Activated CD4-positive, alpha-beta memory T cell treated with anti-CD3 and anti-CD28 coated beads for 36 hours (primary cell): ENCODE measurements around the gene BPIFB4. TPM values are rescaled to one million over a fixed set of nuclear protein-coding genes. Genes with fewer than 3 reads are reported as not detected.

Experiments
- CTCF ChIA-PET: fragments of 350-600 bp; sonication (Branson Sonifier 250); formaldehyde crosslinking; loops from one replicate; lab custom pipeline; 2021; ENCODE audit warnings: antibody characterized with exemption, inconsistent platforms; lab: Charles Lee
- POLR2A ChIA-PET: fragments of 350-600 bp; sonication (Branson Sonifier 250); formaldehyde crosslinking; loops from one replicate; lab custom pipeline; 2021; ENCODE audit warnings: antibody characterized with exemption; lab: Charles Lee
- DNase-seq: peaks from one replicate; pipeline ENCODE4 v3.0.0-alpha.2; 2020
- H3K27ac Mint-ChIP-seq: one replicate; pipeline ENCODE4 v1.8.0; 2021; ENCODE audit warnings: mixed read lengths
- H3K27me3 Mint-ChIP-seq: one replicate; pipeline ENCODE4 v1.8.0; 2021; ENCODE audit warnings: mixed read lengths
- H3K36me3 Mint-ChIP-seq: one replicate; pipeline ENCODE4 v1.8.0; 2021; ENCODE audit warnings: mixed read lengths
- H3K4me1 Mint-ChIP-seq: one replicate; pipeline ENCODE4 v1.8.0; 2021; ENCODE audit warnings: low read depth, mixed read lengths
- H3K4me3 Mint-ChIP-seq: one replicate; pipeline ENCODE4 v1.8.0; 2021; ENCODE audit warnings: mild to moderate bottlenecking, mixed read lengths
- H3K9me3 Mint-ChIP-seq: one replicate; pipeline ENCODE4 v1.8.0; 2021; ENCODE audit warnings: mixed read lengths
- intact Hi-C: fragments of 100-400 bp; cut with micrococcal nuclease; formaldehyde crosslinking; loops from one replicate; pipeline ENCODE4 v1.15.1; 2023
- total RNA-seq, 2 experiments: library from RNA; stranded (reverse); gene quantifications; one replicate each; pipeline ENCODE4 v1.2.3, GENCODE V29; 2021

The BPIFB4 gene
- total RNA-seq, 2 experiments from 2014 or later, result not detected

GRCh38 chr20:33063271-33063670, 16.2 kb upstream of the BPIFB4 start:
- CTCF ChIA-PET, result no interaction called here

GRCh38 chr20:33064572-33065287, 14.7 kb upstream of the BPIFB4 start:
- Mint-ChIP-seq H3K9me3 (no peaks in the 10 kb centered on the region), H3K27ac (no peak overlapping the region), H3K4me1 (peaks cover 5% of the 10 kb centered on the region), H3K4me3 (no peak overlapping the region), H3K27me3 (no peaks in the 10 kb centered on the region), H3K36me3 (no peaks in the 10 kb centered on the region)
- ChIA-PET POLR2A (no interaction called here), CTCF (no interaction called here)
- no peak for DNase-seq
- intact Hi-C loops, result no loop called here

More at GRCh38 chr20:33063271-33063670, 16.2 kb upstream of the BPIFB4 start:
- no peak overlapping the region for H3K4me3 Mint-ChIP-seq
- intact Hi-C loops, result no loop called here
- POLR2A ChIA-PET, result no interaction called here
- no peaks in the 10 kb centered on the region for H3K9me3 Mint-ChIP-seq
- H3K36me3 Mint-ChIP-seq, result no peaks in the 10 kb centered on the region
- H3K4me1 Mint-ChIP-seq, result peaks cover 5% of the 10 kb centered on the region
- no peak overlapping the region for H3K27ac Mint-ChIP-seq
- no peak for DNase-seq
- H3K27me3 Mint-ChIP-seq, result no peaks in the 10 kb centered on the region

GRCh38 chr20:33065785-33066184, 13.7 kb upstream of the BPIFB4 start:
- H3K36me3 Mint-ChIP-seq, result no peaks in the 10 kb centered on the region
- no peaks in the 10 kb centered on the region for H3K9me3 Mint-ChIP-seq
- ChIA-PET CTCF (no interaction called here), POLR2A (no interaction called here)
- intact Hi-C loops, result no loop called here
- no peaks in the 10 kb centered on the region for H3K27me3 Mint-ChIP-seq
- H3K4me1 Mint-ChIP-seq, result peaks cover 5% of the 10 kb centered on the region
- DNase-seq, result no peak
- no peak overlapping the region for H3K4me3 Mint-ChIP-seq
- no peak overlapping the region for H3K27ac Mint-ChIP-seq

GRCh38 chr20:33067806-33068205, 11.6 kb upstream of the BPIFB4 start:
- Mint-ChIP-seq H3K27ac (no peak overlapping the region), H3K27me3 (no peaks in the 10 kb centered on the region), H3K9me3 (no peaks in the 10 kb centered on the region), H3K36me3 (no peaks in the 10 kb centered on the region), H3K4me3 (no peak overlapping the region), H3K4me1 (peaks cover 5% of the 10 kb centered on the region)
- no peak for DNase-seq
- intact Hi-C loops, result no loop called here
- ChIA-PET POLR2A (no interaction called here), CTCF (no interaction called here)

- intact Hi-C loops, result no loop called here
- CTCF ChIA-PET, result interaction anchor here (1.2 kb wide), 1 partner anchor 64 kb away, joined by 3 read pairs; the partner anchor contains the start of gene SUN5
- no peak for DNase-seq
- Mint-ChIP-seq H3K4me3 (no peak overlapping the region), H3K9me3 (no peaks in the 10 kb centered on the region), H3K4me1 (peaks cover 5% of the 10 kb centered on the region), H3K27ac (no peak overlapping the region), H3K27me3 (no peaks in the 10 kb centered on the region), H3K36me3 (no peaks in the 10 kb centered on the region)
- POLR2A ChIA-PET, result no interaction called here
These were observed 11.0 kb upstream of the BPIFB4 start for GRCh38 chr20:33068251-33068939.

GRCh38 chr20:33069673-33070072, 9.8 kb upstream of the BPIFB4 start:
- no peaks in the 10 kb centered on the region for H3K36me3 Mint-ChIP-seq
- DNase-seq, result no peak
- H3K27ac Mint-ChIP-seq, result no peak overlapping the region
- peaks cover 5% of the 10 kb centered on the region for H3K4me1 Mint-ChIP-seq
- ChIA-PET CTCF (interaction anchor here (1.2 kb wide), 1 partner anchor 65 kb away, joined by 3 read pairs; the partner anchor contains the start of gene SUN5), POLR2A (no interaction called here)
- no peak overlapping the region for H3K4me3 Mint-ChIP-seq
- H3K27me3 Mint-ChIP-seq, result no peaks in the 10 kb centered on the region
- no peaks in the 10 kb centered on the region for H3K9me3 Mint-ChIP-seq
- intact Hi-C loops, result no loop called here

- ChIA-PET CTCF (no interaction called here), POLR2A (no interaction called here)
- Mint-ChIP-seq H3K27me3 (no peaks in the 10 kb centered on the region), H3K4me1 (peaks cover 5% of the 10 kb centered on the region), H3K9me3 (no peaks in the 10 kb centered on the region), H3K27ac (no peak overlapping the region), H3K4me3 (no peak overlapping the region), H3K36me3 (no peaks in the 10 kb centered on the region)
- intact Hi-C loops, result no loop called here
- no peak for DNase-seq
These were observed 9.1 kb upstream of the BPIFB4 start for GRCh38 chr20:33070111-33071053.

- ChIA-PET POLR2A (no interaction called here), CTCF (interaction anchor here (1.3 kb wide), 1 partner anchor 25 kb away, joined by 3 read pairs; no protein-coding TSS in a partner anchor)
- H3K27me3 Mint-ChIP-seq, result no peaks in the 10 kb centered on the region
- H3K9me3 Mint-ChIP-seq, result no peaks in the 10 kb centered on the region
- H3K4me3 Mint-ChIP-seq, result no peak overlapping the region
- no peaks in the 10 kb centered on the region for H3K36me3 Mint-ChIP-seq
- H3K27ac Mint-ChIP-seq, result no peak overlapping the region
- peaks cover 5% of the 10 kb centered on the region for H3K4me1 Mint-ChIP-seq
- DNase-seq, result no peak
- intact Hi-C loops, result no loop called here
These were observed 8.2 kb upstream of the BPIFB4 start for GRCh38 chr20:33071198-33071597.

GRCh38 chr20:33072362-33072761, 7.1 kb upstream of the BPIFB4 start:
- no peaks in the 10 kb centered on the region for H3K27me3 Mint-ChIP-seq
- CTCF ChIA-PET, result interaction anchor here (1.3 kb wide), 1 partner anchor 24 kb away, joined by 3 read pairs; no protein-coding TSS in a partner anchor
- no peak for DNase-seq
- no peaks in the 10 kb centered on the region for H3K9me3 Mint-ChIP-seq
- H3K27ac Mint-ChIP-seq, result no peak overlapping the region
- peaks cover 8% of the 10 kb centered on the region for H3K4me1 Mint-ChIP-seq
- intact Hi-C loops, result no loop called here
- H3K4me3 Mint-ChIP-seq, result no peak overlapping the region
- H3K36me3 Mint-ChIP-seq, result no peaks in the 10 kb centered on the region
- POLR2A ChIA-PET, result no interaction called here

GRCh38 chr20:33072813-33073212, 6.6 kb upstream of the BPIFB4 start:
- peaks cover 8% of the 10 kb centered on the region for H3K4me1 Mint-ChIP-seq
- intact Hi-C loops, result no loop called here
- CTCF ChIA-PET, result no interaction called here
- POLR2A ChIA-PET, result no interaction called here
- H3K4me3 Mint-ChIP-seq, result no peak overlapping the region
- no peaks in the 10 kb centered on the region for H3K36me3 Mint-ChIP-seq
- no peak overlapping the region for H3K27ac Mint-ChIP-seq
- H3K27me3 Mint-ChIP-seq, result no peaks in the 10 kb centered on the region
- no peak for DNase-seq
- no peaks in the 10 kb centered on the region for H3K9me3 Mint-ChIP-seq

- Mint-ChIP-seq H3K9me3 (no peaks in the 10 kb centered on the region), H3K36me3 (no peaks in the 10 kb centered on the region), H3K27me3 (no peaks in the 10 kb centered on the region), H3K4me3 (no peak overlapping the region), H3K27ac (no peak overlapping the region), H3K4me1 (peaks cover 3% of the 10 kb centered on the region)
- POLR2A ChIA-PET, result no interaction called here
- intact Hi-C loops, result loop anchor here (5.0 kb wide), 1 partner anchor 172 kb away; no protein-coding TSS in a partner anchor
- DNase-seq, result no peak
- CTCF ChIA-PET, result no interaction called here
These were observed 4.8 kb upstream of the BPIFB4 start for GRCh38 chr20:33074675-33075074.

- no peak for DNase-seq
- Mint-ChIP-seq H3K27ac (no peak overlapping the region), H3K27me3 (no peaks in the 10 kb centered on the region), H3K36me3 (no peaks in the 10 kb centered on the region), H3K4me1 (peaks cover 3% of the 10 kb centered on the region), H3K4me3 (no peak overlapping the region), H3K9me3 (no peaks in the 10 kb centered on the region)
- CTCF ChIA-PET, result no interaction called here
- POLR2A ChIA-PET, result no interaction called here
- intact Hi-C loops, result loop anchor here (5.0 kb wide), 1 partner anchor 173 kb away; no protein-coding TSS in a partner anchor
These were observed 4.2 kb upstream of the BPIFB4 start for GRCh38 chr20:33075281-33075680.
